G401.6 (cell line): ENCODE data around the gene NAIF1.
"Not testable (repeated sequence)": the region's sequence is repeated elsewhere in the genome, so short reads cannot be mapped to it uniquely, and the experiment has no call there.

Experiments
- FAIRE-seq: peaks from 2 replicates; lab custom pipeline; 2012; peaks lifted over from hg19 to GRCh38; lab: Jason Lieb, UNC

NAIF1 gene

GRCh38 chr9:128066713-128067644, at the start of gene NAIF1:
Gene NAIF1 (minus strand): TSS chr9:128067320. CDS start chr9:128067101, 219 bp downstream.
- peak; percentile 98 for FAIRE-seq

- FAIRE-seq: no peak
Observed at GRCh38 chr9:128116104-128117083, 49.3 kb upstream of the NAIF1 start.

DNA sequence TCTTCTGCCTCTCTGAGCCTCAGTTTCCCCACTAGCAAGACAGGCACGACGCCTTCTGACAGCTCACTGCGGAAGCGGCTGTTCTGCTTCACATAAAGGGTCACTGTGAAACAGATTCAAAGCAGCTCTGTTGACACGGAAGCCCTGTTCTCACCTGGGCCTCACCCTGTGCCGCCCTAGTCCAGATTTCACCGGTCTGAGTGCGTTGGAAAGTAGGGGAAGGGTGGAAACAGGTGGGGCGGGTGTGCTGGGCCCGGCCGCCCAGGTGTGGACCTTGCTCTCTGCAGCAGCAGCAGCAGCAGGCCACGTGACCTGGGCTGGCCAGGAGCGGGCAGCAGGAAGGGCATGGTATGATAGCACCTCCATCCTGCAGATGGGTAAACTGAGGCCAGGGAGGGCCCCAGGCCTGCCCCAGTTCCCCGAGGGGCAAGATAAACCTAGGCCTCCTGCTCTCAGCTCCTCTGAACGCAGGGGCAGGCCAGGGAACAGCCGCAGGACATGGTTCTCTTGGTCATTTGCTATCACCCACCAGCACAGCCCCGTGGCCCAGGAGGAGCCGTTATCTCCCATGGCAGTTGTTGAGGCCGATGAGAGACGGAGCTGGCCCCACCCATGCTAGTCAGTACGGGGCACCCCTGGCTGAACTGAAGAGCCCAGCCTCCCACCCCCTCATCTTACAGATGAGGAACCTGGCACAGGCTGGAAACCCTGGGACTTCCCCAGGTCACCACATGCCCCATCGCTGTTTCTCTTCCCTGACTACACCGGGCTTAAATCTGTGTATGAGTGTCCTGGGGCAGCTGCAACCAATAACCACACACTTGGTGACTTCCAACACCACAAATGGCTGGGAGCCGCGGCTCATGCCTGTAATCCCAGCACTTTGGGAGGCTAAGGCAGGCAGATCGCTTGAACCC, 48.3 kb upstream of the NAIF1 start:
- FAIRE-seq: no peak

- no peak for FAIRE-seq
Observed at GRCh38 chr9:128114326-128115186, 47.4 kb upstream of the NAIF1 start.

DNA sequence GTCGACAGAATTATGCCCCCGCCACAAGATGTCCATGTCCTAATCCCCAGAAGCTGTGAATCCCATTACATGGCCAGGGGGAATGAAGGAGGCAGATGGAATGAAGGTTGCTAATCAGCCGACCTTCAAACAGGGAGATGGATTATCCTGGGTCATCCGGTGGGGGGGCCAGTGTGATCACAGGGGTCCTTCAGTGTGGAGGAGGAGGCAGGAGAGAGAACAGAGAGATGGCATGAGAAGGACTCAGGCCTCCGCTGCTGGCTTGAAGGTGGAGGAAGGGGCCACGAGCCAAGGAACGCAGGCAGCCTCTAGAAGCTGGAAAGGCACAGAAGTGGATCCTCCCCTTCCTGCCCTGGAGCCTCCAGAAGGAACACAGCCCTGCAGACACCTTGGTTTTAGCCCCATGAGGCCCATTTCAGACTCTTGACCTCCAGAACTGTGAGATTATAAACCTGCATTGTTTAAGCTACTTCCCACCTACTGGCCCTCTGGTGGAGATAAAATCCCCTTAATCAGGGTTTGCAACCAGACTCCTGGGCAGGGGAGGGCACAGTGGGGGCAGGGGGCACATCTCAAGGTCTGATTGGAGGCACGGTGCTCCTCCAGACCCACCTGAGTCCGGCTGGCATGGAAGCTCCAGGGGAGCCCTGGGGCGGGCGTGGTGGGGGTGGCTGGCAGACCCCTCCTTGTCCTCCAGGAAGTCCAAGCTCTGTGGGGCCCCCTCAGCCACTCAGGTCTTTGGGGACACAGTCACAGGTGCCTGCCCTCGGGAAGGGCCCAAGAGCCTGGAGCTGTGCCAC, 46.6 kb upstream of the NAIF1 start:
- no peak for FAIRE-seq

DNA sequence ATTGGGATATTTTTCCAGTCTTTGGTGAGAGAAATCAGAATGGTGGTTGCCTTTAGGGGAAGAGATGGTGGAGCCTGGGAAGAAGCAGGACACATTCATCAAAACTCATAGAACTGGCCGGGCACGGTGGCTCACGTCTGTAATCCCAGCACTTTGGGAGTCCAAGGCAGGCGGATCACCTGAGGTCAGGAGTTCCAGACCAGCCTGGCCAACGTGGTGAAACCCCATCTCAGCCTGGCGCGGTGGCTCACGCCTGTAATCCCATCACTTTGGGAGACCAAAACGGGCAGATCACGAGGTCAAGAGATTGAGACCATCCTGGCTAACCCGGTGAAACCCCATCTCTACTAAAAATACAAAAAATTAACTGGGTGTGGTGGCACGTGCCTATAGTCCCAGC, 44.6 kb upstream of the NAIF1 start:
- not testable (repeated sequence) for FAIRE-seq

DNA sequence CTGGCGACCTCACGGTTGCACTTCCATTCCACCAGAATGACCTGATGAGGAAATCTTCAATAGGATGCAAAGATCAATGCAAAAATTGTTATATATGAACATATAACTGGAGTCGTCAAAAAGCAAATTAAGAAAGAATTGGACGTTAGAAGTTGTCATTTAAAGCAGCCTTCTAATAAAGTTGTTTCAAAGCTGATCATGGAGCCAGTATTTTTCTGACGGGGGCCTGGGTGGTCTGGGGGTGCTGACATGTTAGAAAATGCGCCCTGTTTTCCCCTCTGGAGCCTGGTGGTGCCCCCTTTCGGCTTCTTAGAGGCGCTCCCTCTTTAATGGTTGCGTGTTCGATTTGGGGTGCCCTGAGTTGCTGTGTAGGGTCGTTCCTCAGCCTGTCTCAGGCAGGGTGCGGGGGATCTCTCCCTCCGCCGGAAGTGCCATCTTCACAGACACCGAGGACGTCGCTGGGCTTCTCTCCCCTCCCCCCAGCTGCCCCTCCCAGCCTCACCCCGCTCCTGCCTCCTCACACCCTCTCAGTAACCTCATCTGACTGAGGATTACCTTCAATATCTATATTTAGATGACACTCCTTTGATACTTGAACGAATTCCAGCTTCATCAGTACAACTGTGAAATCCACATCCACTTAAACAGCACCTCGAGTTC, 42.1 kb upstream of the NAIF1 start:
- FAIRE-seq: no peak

- no peak for FAIRE-seq
Observed at GRCh38 chr9:128108269-128109049, 41.3 kb upstream of the NAIF1 start.

DNA sequence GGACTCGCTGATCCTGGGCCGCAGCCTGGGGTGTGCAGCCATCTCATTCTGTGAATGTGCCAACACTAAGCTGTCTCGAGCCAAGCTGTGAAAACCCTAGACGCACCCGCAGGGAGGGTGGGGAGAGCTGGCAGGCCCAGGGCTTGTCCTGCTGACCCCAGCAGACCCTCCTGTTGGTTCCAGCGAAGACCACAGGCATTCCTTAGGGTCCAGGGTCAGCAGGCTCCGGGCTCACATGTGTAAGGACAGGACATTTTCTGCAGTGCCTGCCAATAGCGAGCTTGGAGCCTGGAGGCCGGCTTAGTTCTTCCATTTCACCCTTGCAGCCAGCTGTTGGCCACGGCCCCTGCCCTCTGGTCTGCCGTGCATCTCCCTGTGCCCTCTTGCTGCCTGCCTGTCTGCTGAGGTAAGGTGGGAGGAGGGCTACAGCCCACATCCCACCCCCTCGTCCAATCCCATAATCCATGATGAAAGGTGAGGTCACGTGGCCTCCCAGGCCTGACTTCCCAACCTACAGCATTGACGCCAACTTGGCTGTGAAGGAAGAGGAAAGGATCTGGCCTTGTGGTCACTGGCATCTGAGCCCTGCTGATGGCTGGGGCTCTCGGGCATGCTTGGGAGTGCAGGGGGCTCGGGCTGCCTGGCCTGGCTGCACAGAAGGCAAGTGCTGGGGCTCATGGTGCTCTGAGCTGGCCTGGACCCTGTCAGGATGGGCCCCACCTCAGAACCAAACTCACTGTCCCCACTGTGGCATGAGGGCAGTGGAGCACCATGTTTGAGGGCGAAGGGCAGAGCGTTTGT, 40.5 kb upstream of the NAIF1 start:
- FAIRE-seq: no peak

GRCh38 chr9:128106940-128107467, 39.9 kb upstream of the NAIF1 start:
- no peak for FAIRE-seq

GRCh38 chr9:128106181-128106939, 39.2 kb upstream of the NAIF1 start:
- FAIRE-seq: no peak

- FAIRE-seq: no peak
Observed at GRCh38 chr9:128105538-128106175, 38.5 kb upstream of the NAIF1 start.

- no peak for FAIRE-seq
Observed at GRCh38 chr9:128104171-128104618, 37.1 kb upstream of the NAIF1 start.

DNA sequence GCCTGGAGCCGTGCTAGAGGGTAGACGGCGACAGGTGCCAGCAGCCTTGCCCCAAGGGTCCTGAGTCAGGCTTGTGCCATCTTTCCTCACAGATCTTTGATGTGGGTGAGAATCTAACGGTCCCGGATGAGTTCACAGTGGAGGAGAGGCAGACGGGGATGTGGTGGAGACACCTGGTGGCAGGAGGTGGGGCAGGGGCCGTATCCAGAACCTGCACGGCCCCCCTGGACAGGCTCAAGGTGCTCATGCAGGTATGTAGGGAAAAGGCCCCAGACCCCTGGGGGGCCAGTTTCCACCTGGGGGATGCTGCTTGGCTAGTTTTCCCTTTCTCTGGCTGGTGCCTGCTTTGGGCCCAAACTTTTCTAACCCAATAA, 36.5 kb upstream of the NAIF1 start:
- no peak for FAIRE-seq

DNA sequence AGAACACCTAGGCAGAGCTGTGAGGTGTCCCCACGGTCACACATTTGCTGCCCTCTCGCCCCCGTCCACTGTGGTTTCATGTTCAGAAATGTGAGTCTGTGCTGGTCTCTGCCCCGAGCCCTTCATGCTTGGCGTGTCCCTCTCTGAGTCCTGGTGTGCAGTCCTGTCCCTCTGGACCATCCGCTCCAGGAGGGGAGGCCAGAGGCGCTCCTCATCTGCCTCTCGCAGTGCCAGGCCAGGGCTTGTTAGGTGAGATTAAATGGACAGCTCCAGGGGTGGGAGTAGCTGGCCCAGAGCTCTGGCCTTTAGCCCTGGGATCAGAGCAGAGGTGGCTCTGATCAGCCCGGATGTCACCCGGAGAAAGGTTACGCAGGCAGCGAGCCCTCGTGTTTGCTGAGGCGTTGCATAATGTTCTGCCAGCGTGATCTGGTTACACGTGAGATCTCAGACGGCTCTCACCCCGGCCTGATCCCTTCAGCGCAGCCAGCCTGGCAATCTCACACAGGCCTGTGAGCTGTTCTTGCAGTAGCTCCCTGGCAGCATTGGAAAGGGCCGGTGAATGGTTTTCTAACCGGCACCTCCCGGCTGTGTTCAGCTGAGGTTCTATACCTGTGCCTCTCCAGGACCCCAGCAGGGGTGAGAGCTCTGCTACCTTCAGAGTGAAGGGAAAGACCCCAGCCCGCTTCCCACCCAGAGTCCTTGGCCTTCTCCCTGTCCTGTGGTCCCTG, 35.9 kb upstream of the NAIF1 start:
- FAIRE-seq: no peak
